GM13976 (cell line): ENCODE results near the gene UCN.
A peak's percentile ranks its signal among the peaks of the same experiment; 100 is the strongest.
"Not testable (repeated sequence)": the region's sequence is repeated elsewhere in the genome, so short reads cannot be mapped to it uniquely, and the experiment has no call there.

Experiments
- DNase-seq: peaks from one replicate; pipeline ENCODE4 v3.0.0; 2012; ENCODE audit warnings: low spot score
- CTCF ChIP-seq: IDR thresholded peaks from 2 replicates; pipeline ENCODE4 v1.5.1; 2012; ENCODE audit warnings: borderline replicate concordance, mild to moderate bottlenecking; ENCODE audit not compliant: insufficient read depth; ENCODE audit errors: extremely low read depth, missing control alignments, control extremely low read depth
- in situ Hi-C: fragments of 300-500 bp; cut with MboI; formaldehyde crosslinking; loops from one replicate; pipeline ENCODE4 v1.12.0; 2022; ENCODE audit warnings: low sequenced_read_pairs, mixed read lengths, inconsistent platforms; ENCODE audit not compliant: unreplicated experiment

Gene UCN

GRCh38 chr2:27306573-27307286 lies 1.5 kb downstream of the UCN start:
- TF ChIP-seq CTCF = no peak
- in situ Hi-C loops = no loop called here
- DNase-seq = peak; percentile 56

DNA sequence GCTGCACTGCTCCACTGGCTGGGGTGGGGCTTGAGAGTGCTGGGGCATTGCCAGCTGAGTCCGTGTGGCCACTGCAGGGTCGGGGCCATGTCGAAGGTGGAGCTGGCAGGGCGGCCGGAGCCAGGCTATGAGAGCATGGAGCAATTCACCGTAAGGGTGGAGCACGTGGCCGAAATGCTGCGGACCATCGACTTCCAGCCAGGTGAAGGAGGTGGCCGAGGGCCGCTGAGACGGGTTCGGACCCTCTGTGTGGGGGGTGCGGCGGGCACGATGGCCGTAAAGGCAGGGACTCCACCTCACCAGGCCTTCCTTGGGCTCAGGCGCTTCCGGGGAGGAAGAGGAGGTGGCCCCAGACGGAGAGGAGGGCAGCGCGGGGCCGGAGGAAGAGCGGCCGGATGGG lies 2.1 kb downstream of the UCN start:
- DNase-seq = no peak
- in situ Hi-C loops = no loop called here
- no peak for TF ChIP-seq CTCF

GRCh38 chr2:27305516-27305915 lies 2.7 kb downstream of the UCN start:
- in situ Hi-C loops = no loop called here
- no peak for DNase-seq
- TF ChIP-seq CTCF = no peak

DNA sequence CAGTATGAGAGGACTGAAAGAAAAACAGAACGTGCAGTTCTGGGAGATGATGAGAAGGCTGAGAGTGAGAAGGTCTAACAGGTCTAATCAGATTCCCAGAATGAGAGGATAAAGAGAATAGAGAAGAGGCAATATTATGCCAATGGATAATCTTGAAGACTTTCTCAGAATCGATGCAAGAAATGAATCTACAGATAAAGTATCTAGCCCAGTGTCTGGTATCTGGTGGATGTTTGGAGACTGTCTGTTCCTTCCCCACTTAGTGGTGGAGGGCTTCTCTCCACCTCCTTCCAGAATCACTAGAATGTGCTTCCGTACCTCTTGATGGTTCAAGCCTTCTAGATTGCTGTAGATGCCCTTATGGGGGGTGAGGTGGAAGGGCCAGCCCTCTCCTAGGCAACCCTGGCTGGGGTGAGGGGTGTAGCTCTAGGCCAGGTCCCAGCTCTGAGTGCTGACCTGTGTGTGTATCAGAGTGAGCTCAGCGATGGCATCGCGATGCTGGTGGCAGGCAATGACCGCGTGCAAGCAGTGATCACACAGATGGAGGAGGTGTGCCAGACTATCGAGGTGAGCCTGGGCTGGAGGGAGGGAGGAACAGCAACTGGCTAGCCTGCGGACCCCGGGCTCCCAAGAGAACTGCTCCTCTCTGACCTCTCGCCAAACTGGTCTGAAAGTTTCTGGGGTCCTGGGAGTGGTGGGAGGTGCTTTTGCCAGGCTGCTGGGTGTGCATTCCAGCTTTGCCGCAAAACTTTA lies 3.6 kb downstream of the UCN start:
- TF ChIP-seq CTCF = no peak
- in situ Hi-C loops = no loop called here
- DNase-seq = no peak

DNA sequence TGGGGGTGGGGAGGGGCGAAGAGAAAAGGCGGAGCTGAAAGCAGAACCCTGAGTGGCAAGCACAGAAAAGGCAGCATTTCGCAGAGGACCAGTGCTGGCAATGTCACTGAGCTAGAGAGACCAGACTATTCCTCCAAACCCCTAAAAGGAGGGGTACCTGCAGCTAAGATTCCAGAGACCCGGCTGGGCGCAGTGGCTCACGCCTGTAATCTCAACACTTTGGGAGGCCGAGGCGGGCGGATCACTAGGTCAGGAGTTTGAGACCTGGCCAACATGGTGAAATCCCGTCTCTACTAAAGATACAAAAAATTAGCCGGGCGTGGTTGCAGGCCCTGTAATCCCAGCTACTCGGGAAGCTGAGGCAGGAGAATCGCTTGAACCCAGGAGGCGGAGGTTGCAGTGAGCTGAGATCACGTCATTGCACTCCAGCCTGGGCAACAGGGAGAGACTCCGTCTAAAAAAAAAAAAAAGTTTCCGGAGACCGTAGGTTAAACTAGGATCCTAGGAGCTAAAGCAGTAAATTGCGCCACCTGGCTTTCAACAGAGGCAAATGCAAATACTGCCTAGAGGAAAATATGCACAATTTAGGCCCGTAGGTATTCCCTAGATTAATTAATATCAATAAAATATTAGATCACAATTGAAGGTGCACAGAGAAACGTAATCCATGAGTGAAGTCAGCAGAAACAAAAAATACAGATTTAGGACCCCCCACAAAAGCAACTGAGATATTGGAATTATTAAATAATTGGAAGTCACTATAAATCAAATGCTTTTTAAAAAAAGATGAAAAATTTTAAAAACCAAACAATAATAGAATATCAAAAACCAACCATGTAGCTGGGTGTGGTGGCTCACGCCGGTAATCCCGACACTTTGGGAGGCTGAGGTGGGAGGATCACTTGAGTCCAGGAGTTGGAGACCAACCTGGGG lies 4.9 kb downstream of the UCN start:
- TF ChIP-seq CTCF = peak; percentile 82
- peak; percentile 76 for DNase-seq
- in situ Hi-C loops = no loop called here

GRCh38 chr2:27300606-27301005 lies 7.6 kb downstream of the UCN start:
- in situ Hi-C loops = not testable (repeated sequence)

More at GRCh38 chr2:27300606-27301005, 7.6 kb downstream of the UCN start:
- DNase-seq = not testable (repeated sequence)
